G401 (cell line): ENCODE results near the gene CLIC5. TPM values are rescaled to one million over a fixed set of nuclear protein-coding genes. Genes with fewer than 3 reads are reported as not detected.
A peak's percentile ranks its signal among the peaks of the same experiment; 100 is the strongest.
"Not testable (repeated sequence)": the region's sequence is repeated elsewhere in the genome, so short reads cannot be mapped to it uniquely, and the experiment has no call there.

Experiments used
- DNase-seq: peaks from one replicate; pipeline ENCODE4 v3.0.0-alpha.2; 2015; ENCODE audit warnings: low spot score
- in situ Hi-C: cut with HindIII; loops from 2 replicates; pipeline ENCODE4 v1.10.0; 2016; ENCODE audit warnings: low sequenced_read_pairs, mixed read lengths
- total RNA-seq: library from RNA; depleted of rRNA; stranded (reverse); fragments of >200 nt; shearing (Covaris generic); gene quantifications from 2 replicates; pipeline ENCODE4 v1.2.3, GENCODE V29; 2014

The CLIC5 gene
- total RNA-seq, 1 experiment from 2014 or later = not detected

- in situ Hi-C loops = no loop called here
- no peak for DNase-seq
Measured at GRCh38 chr6:45946352-45946751, 69.3 kb downstream of the CLIC5 start.

DNA sequence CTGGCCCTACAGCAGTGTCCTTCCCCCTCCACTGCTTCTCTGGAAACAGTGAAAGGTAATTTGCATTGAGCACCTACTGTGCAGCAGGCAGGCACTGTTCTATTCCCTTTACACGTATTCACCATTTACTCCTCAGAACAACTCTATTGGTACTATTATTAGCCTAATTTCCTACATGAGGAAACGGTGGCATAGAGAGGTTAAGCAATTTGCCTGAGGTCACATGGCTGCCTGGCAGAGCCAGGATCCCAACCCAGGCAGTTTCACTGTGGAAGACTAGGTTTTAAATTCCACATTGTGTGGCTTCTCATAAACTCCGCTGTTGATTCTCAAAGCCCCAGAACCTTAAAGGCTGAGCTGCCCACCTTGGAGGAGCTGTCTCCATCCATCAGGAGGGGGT is 72.7 kb downstream of the CLIC5 start:
- no peak for DNase-seq
- in situ Hi-C loops = no loop called here

DNA sequence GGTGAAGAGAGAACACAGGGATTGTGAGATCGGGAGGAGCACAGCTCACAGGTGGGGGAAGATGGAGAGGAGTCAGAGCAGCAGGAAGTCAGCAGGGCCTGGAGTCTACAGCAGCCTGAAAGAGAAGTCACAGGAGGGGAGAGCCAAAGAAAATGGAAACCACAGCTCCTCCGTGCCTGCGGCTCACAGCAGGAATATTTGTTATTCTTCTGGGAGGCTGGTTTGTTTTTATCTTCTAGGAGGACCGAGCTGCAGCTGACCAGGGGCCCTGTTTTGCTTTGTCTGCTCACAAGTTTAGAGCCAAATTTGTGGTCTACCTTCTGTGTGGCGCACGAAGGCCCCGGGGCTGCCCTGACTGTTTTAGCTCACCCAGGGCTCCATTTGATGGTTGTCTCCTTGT is 81.8 kb downstream of the CLIC5 start:
- in situ Hi-C loops = no loop called here
- DNase-seq = no peak

GRCh38 chr6:45931232-45931631 is 84.4 kb downstream of the CLIC5 start:
- in situ Hi-C loops = no loop called here
- DNase-seq = no peak

GRCh38 chr6:45930420-45931040 is 85.1 kb downstream of the CLIC5 start:
- peak; percentile 47 for DNase-seq
- in situ Hi-C loops = no loop called here

DNA sequence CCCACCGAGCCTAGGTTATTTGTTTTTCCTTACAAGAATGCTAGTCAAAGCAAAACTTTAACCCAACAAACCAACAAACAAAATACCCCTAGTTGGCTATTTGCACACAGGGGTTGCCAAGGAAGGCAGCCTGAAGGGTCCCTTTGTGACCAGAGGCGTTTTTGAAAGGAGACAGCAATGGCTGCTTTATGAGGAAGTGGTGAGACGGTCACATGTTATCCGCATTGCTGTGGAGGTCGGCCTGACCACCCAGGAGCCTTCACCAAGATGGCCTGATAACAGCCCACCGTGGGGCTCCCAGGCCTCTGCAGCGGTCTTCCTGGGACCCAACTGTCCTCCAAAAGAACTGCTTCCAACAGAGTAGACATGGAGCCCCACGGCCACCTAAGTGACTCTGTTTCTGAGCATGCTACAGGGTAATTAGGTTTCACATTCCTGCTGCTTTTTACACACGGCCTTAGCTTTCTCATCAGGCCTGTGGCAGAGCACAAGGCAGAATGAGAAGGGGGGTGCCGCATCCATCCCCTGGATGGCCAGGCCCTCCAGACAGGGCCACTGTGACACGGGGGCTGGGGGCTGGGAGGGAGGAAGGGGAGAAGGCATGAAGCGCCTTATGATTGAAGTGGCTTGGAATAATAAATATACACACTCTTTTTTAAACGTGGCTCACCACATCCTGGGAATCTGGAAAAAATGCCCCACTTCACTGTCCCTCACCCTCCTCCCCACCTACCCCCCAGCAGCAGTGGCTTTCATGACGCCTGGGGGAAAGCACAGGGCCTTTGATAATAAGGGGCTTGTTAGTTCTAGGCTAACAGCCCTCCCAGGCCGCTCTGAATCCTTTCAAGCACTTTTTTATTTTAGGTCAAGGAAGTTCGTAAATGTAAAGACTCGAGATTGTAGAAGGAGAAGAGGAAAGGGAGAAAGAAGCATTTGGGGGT is 86.0 kb downstream of the CLIC5 start:
- DNase-seq = no peak
- in situ Hi-C loops = loop anchor here (5.0 kb wide), 1 partner anchor 38 kb away; no protein-coding TSS in a partner anchor

GRCh38 chr6:45928721-45929305 is 86.8 kb downstream of the CLIC5 start:
- DNase-seq = no peak
- in situ Hi-C loops = loop anchor here (5.0 kb wide), 1 partner anchor 38 kb away; no protein-coding TSS in a partner anchor

- in situ Hi-C loops = loop anchor here (5.0 kb wide), 1 partner anchor 40 kb away; no protein-coding TSS in a partner anchor
- DNase-seq = no peak
Measured at GRCh38 chr6:45927421-45928320, 88.0 kb downstream of the CLIC5 start.

GRCh38 chr6:45926423-45926822 is 89.2 kb downstream of the CLIC5 start:
- in situ Hi-C loops = loop anchor here (5.0 kb wide), 1 partner anchor 41 kb away; no protein-coding TSS in a partner anchor

GRCh38 chr6:45924763-45925342 is 90.8 kb downstream of the CLIC5 start:
- in situ Hi-C loops = loop anchor here (5.0 kb wide), 1 partner anchor 42 kb away; no protein-coding TSS in a partner anchor
- DNase-seq = no peak

More at GRCh38 chr6:45926423-45926822, 89.2 kb downstream of the CLIC5 start:
- not testable (repeated sequence) for DNase-seq

DNA sequence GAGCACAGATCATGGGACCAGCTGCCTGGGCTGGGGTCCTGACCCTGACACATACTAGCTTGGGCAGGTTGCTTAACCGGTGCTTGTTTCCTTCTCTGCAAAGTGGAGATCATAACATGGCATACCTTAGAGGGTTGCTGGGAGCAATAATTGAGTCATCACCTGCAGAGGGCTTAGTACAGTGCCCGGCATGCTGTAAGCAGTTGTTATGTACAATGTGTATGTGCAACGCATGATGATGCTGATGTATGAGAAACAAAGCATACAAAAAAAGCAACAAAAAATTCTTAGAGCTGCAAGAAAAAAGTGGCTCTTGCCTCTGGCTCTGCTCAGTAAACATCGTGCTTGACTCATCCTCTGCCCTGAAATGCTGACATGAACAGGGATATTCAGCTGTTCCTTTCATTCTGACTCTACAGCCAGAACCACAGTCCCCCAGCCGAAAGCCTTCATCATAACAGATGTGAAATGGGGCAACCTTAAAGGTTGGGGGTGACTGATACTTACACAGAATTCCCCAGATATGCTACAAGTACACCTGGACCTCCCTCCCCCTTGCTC is 91.7 kb downstream of the CLIC5 start:
- DNase-seq = no peak
- in situ Hi-C loops = no loop called here

- peak; percentile 66 for DNase-seq
- in situ Hi-C loops = no loop called here
Measured at GRCh38 chr6:45922728-45923351, 92.8 kb downstream of the CLIC5 start.

DNA sequence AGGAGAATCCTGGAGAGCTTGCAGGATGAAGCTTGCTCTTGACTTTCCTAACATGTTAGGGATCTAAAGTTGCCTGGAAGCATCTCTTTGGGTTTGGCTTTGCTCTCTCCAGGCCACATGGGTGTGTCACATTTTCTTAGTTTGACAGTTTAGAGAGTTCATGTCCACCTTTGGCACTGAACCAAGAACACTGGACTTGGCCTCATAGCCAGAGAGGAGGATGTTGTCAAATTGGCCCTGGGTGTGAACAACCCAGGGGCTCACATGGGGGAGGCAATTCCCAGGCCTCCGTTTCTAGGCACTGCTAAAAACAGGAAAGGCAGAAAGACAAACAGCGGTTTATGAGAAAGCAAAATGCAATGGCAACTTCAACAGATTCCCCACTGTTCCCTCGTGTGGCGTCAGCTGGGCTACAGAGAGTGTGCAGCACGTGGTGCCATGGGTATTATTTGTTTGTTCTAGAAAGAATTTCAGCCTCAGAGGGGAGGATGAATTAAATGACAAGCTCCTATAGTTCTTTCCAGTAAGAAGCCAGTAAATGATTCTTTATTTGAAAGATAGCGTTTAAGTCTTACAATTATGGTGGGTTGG is 93.9 kb downstream of the CLIC5 start:
- no peak for DNase-seq
- in situ Hi-C loops = no loop called here

- in situ Hi-C loops = no loop called here
- no peak for DNase-seq
Measured at GRCh38 chr6:45920819-45921511, 94.7 kb downstream of the CLIC5 start.

- DNase-seq = no peak
- in situ Hi-C loops = no loop called here
Measured at GRCh38 chr6:45917439-45917838, 98.2 kb downstream of the CLIC5 start.

- in situ Hi-C loops = no loop called here
- DNase-seq = no peak
Measured at GRCh38 chr6:45916692-45917091, 99.0 kb downstream of the CLIC5 start.
